Activated T-cell treated with anti-CD3 and anti-CD28 coated beads for 4 hours (primary cell): ENCODE data around the gene OLA1.
"Not testable (repeated sequence)": the region's sequence is repeated elsewhere in the genome, so short reads cannot be mapped to it uniquely, and the experiment has no call there.

Experiments
- DNase-seq: peaks from one replicate; pipeline ENCODE4 v3.0.0-alpha.2; 2020

Gene OLA1

GRCh38 chr2:174248187-174248997 is at the start of gene OLA1:
OLA1 (minus strand) TSS chr2:174248532; CDS start chr2:174246815, 1,717 bp downstream.
- DNase-seq, result peak; percentile 96

- no peak for DNase-seq
Measured at GRCh38 chr2:174292908-174293307, 44.6 kb upstream of the OLA1 start.

GRCh38 chr2:174286172-174286571 is 37.8 kb upstream of the OLA1 start:
- no peak for DNase-seq

GRCh38 chr2:174282441-174282840 is 34.1 kb upstream of the OLA1 start:
- DNase-seq, result no peak

- DNase-seq, result no peak
Measured at GRCh38 chr2:174281736-174282135, 33.4 kb upstream of the OLA1 start.

- no peak for DNase-seq
Measured at GRCh38 chr2:174280596-174280995, 32.3 kb upstream of the OLA1 start.

- DNase-seq, result not testable (repeated sequence)
Measured at GRCh38 chr2:174270263-174270662, 21.9 kb upstream of the OLA1 start.

- DNase-seq, result no peak
Measured at GRCh38 chr2:174266288-174266687, 18.0 kb upstream of the OLA1 start.

GRCh38 chr2:174263997-174264396 is 15.7 kb upstream of the OLA1 start:
- DNase-seq, result no peak

GRCh38 chr2:174259981-174260380 is 11.6 kb upstream of the OLA1 start:
- DNase-seq, result no peak

GRCh38 chr2:174254267-174254666 is 5.9 kb upstream of the OLA1 start:
- no peak for DNase-seq

- DNase-seq, result no peak
Measured at GRCh38 chr2:174248998-174249592, 763 bp upstream of the OLA1 start.

GRCh38 chr2:174247474-174248186 is 702 bp downstream of the OLA1 start:
- DNase-seq, result no peak

- no peak for DNase-seq
Measured at GRCh38 chr2:174246944-174247381, 1.4 kb downstream of the OLA1 start.

GRCh38 chr2:174245628-174246027 is 2.7 kb downstream of the OLA1 start:
- not testable (repeated sequence) for DNase-seq

- DNase-seq, result no peak
Measured at GRCh38 chr2:174245065-174245464, 3.3 kb downstream of the OLA1 start.

- no peak for DNase-seq
Measured at GRCh38 chr2:174243812-174244211, 4.5 kb downstream of the OLA1 start.

GRCh38 chr2:174240097-174240496 is 8.2 kb downstream of the OLA1 start:
- no peak for DNase-seq

GRCh38 chr2:174236429-174236828 is 11.9 kb downstream of the OLA1 start:
- no peak for DNase-seq

GRCh38 chr2:174235680-174236079 is 12.7 kb downstream of the OLA1 start:
- DNase-seq, result no peak

GRCh38 chr2:174233771-174234275 is 14.5 kb downstream of the OLA1 start:
- DNase-seq, result no peak

- DNase-seq, result no peak
Measured at GRCh38 chr2:174227748-174228147, 20.6 kb downstream of the OLA1 start.

- DNase-seq, result no peak
Measured at GRCh38 chr2:174224665-174225288, 23.6 kb downstream of the OLA1 start.
